Keratinocyte (primary cell): Measurements from ENCODE around the gene ANKRD30A. TPM values are rescaled to one million over a fixed set of nuclear protein-coding genes. Genes with fewer than 3 reads are reported as not detected.

ENCODE experiments used
- DNase-seq: peaks from one replicate; pipeline ENCODE4 v3.0.0-alpha.2; 2011; ENCODE audit warnings: low read depth, missing footprints, low spot score
- FAIRE-seq: peaks from 2 replicates; lab custom pipeline; 2011; peaks lifted over from hg19 to GRCh38; lab: Jason Lieb, UNC
- H2AFZ ChIP-seq: 2 replicates; pipeline ENCODE4 v1.6.0; 2012; ENCODE audit warnings: low read length, control low read depth, inconsistent platforms; ENCODE audit not compliant: control insufficient read depth
- H3K27ac ChIP-seq: 2 replicates; pipeline ENCODE4 v1.5.1; 2011; ENCODE audit warnings: low read length; ENCODE audit not compliant: control insufficient read depth, insufficient read depth
- H3K27me3 ChIP-seq: 3 replicates; pipeline ENCODE4 v1.6.0; 2011; ENCODE audit warnings: low read length; ENCODE audit not compliant: control insufficient read depth, insufficient read depth; ENCODE audit errors: extremely low read depth
- H3K36me3 ChIP-seq, 2 experiments: 2 replicates in 1 of 2; 3 replicates in 1 of 2; pipeline ENCODE4 v1.5.1; 2011; ENCODE audit warnings: low read length in 2 of 2, mild to moderate bottlenecking in 1 of 2; ENCODE audit not compliant: control insufficient read depth in 2 of 2, insufficient read depth in 2 of 2; ENCODE audit errors: extremely low read depth in 1 of 2
- H3K4me1 ChIP-seq: 3 replicates; pipeline ENCODE4 v1.5.1; 2011; ENCODE audit warnings: low read length; ENCODE audit not compliant: control insufficient read depth, insufficient read depth; ENCODE audit errors: extremely low read depth
- H3K4me2 ChIP-seq: 3 replicates; pipeline ENCODE4 v1.6.0; 2011; ENCODE audit warnings: low read depth, low read length; ENCODE audit not compliant: control insufficient read depth, insufficient read depth; ENCODE audit errors: extremely low read depth
- H3K4me3 ChIP-seq, 3 experiments: fragments of 200-600 bp in 1 of 3; sonication (generic) in 1 of 3; 2 replicates in 2 of 3; 3 replicates in 1 of 3; pipeline ENCODE4 v1.5.1; 2011 to 2016; ENCODE audit warnings: low read length in 3 of 3, mild to moderate bottlenecking in 3 of 3, control low read depth in 2 of 3, inconsistent platforms in 1 of 3, low read depth in 1 of 3, mixed read lengths in 1 of 3, mixed run types in 1 of 3, moderate library complexity in 1 of 3; ENCODE audit not compliant: control insufficient read depth in 2 of 3, insufficient read depth in 2 of 3; ENCODE audit errors: extremely low read depth in 1 of 3
- H3K79me2 ChIP-seq: 2 replicates; pipeline ENCODE4 v1.6.0; 2012; ENCODE audit warnings: low read length; ENCODE audit not compliant: control insufficient read depth, insufficient read depth
- H3K9ac ChIP-seq: 3 replicates; pipeline ENCODE4 v1.6.0; 2011; ENCODE audit warnings: low read length; ENCODE audit not compliant: control insufficient read depth, insufficient read depth; ENCODE audit errors: extremely low read depth
- H3K9me1 ChIP-seq: 3 replicates; pipeline ENCODE4 v1.6.0; 2011; ENCODE audit warnings: low read length; ENCODE audit not compliant: control insufficient read depth, insufficient read depth; ENCODE audit errors: extremely low read depth
- H3K9me3 ChIP-seq: 2 replicates; pipeline ENCODE4 v1.5.1; 2012; ENCODE audit warnings: low read depth, low read length; ENCODE audit not compliant: control insufficient read depth
- H4K20me1 ChIP-seq: 3 replicates; pipeline ENCODE4 v1.6.0; 2011; ENCODE audit warnings: low read length; ENCODE audit not compliant: control insufficient read depth, insufficient read depth; ENCODE audit errors: extremely low read depth
- CTCF ChIP-seq, 3 experiments: IDR thresholded peaks in 1 of 3; conservative IDR thresholded peaks in 1 of 3; optimal IDR thresholded peaks in 1 of 3; 2 replicates in 2 of 3; 3 replicates in 1 of 3; pipeline versions ENCODE3 to v1.5.1; 2011; ENCODE audit warnings: low read length in 3 of 3, mild to moderate bottlenecking in 3 of 3, moderate library complexity in 2 of 3, control low read depth in 1 of 3, inconsistent platforms in 1 of 3; ENCODE audit not compliant: insufficient read depth in 2 of 3; ENCODE audit errors: extremely low read depth in 1 of 3
- EZH2 ChIP-seq: IDR thresholded peaks from one replicate; pipeline ENCODE4 v1.6.1; 2012; ENCODE audit warnings: inconsistent platforms, mild to moderate bottlenecking, low read length, moderate library complexity
- dilution Hi-C: fragments of 300-500 bp; cut with MboI; formaldehyde crosslinking; loops from one replicate; pipeline ENCODE4 v1.7.0; 2020; ENCODE audit warnings: low sequenced_read_pairs; ENCODE audit not compliant: extremely low pct_ligation_motif_present
- polyA plus RNA-seq, 5 experiments: library from polyadenylated mRNA; depleted of rRNA in 3 of 5; stranded (reverse) in 3 of 5; stranded (forward) in 1 of 5; unstranded in 1 of 5; fragments of >200 nt; gene quantifications; 1 replicate in 1 of 5; 2 replicates in 3 of 5; 3 replicates in 1 of 5; pipeline versions ENCODE4 v1.2.1 to v1.2.3, GENCODE V29; 2011 to 2012; ENCODE audit warnings: missing spikeins in 2 of 5, low read depth in 1 of 5, low replicate concordance in 1 of 5

The ANKRD30A gene
- polyA plus RNA-seq, 1 donor (not counting 4 experiments of a cell fraction or from before 2014, with no cell fraction given) = not detected

GRCh38 chr10:37095792-37096573 is 29.4 kb upstream of the ANKRD30A start:
- Histone ChIP-seq H3K4me3 (no peak overlapping the region), H3K27ac (no peak overlapping the region), H3K4me2 (no peak overlapping the region), H2AFZ (no peak overlapping the region), H3K27me3 (no peaks in the 10 kb centered on the region), H3K79me2 (no peaks in the 10 kb centered on the region), H4K20me1 (no peaks in the 10 kb centered on the region), H3K9me1 (no peaks in the 10 kb centered on the region), H3K9ac (no peak overlapping the region), H3K9me3 (no peaks in the 10 kb centered on the region), H3K4me1 (no peaks in the 10 kb centered on the region), H3K36me3 (no peaks in the 10 kb centered on the region)
- DNase-seq (no peak), FAIRE-seq (no peak)
- dilution Hi-C loops = no loop called here
- no peak for TF ChIP-seq CTCF (optimal IDR thresholded peaks at IDR 0.05 in 1 of 3, IDR thresholded peaks at IDR 0.05 in 1 of 3, conservative IDR thresholded peaks at IDR 0.05 in 1 of 3; ENCODE audit: extremely low read depth in 1 of 3, insufficient read depth in 2 of 3, low read length in 3 of 3)
- TF ChIP-seq EZH2 = no peak

GRCh38 chr10:37101261-37101660 is 24.1 kb upstream of the ANKRD30A start:
- H3K27ac ChIP-seq = no peak overlapping the region
- no peak for FAIRE-seq
- dilution Hi-C loops = no loop called here
- no peak for TF ChIP-seq EZH2
- TF ChIP-seq CTCF (optimal IDR thresholded peaks at IDR 0.05 in 1 of 3, IDR thresholded peaks at IDR 0.05 in 1 of 3, conservative IDR thresholded peaks at IDR 0.05 in 1 of 3; ENCODE audit: extremely low read depth in 1 of 3, insufficient read depth in 2 of 3, low read length in 3 of 3) = no peak
- no peaks in the 10 kb centered on the region for H3K4me1 ChIP-seq
- no peaks in the 10 kb centered on the region for H3K27me3 ChIP-seq
- H4K20me1 ChIP-seq = no peaks in the 10 kb centered on the region
- H3K4me3 ChIP-seq = no peak overlapping the region
- H3K9me1 ChIP-seq = no peaks in the 10 kb centered on the region
- H3K4me2 ChIP-seq = no peak overlapping the region
- H3K9ac ChIP-seq = no peak overlapping the region
- no peak overlapping the region for H2AFZ ChIP-seq
- no peaks in the 10 kb centered on the region for H3K79me2 ChIP-seq
- no peak for DNase-seq
- no peaks in the 10 kb centered on the region for H3K36me3 ChIP-seq
- no peaks in the 10 kb centered on the region for H3K9me3 ChIP-seq
